Left renal pelvis (tissue), 4 donors: ENCODE results near the gene PTPRG. TPM values are rescaled to one million over a fixed set of nuclear protein-coding genes. Genes with fewer than 3 reads are reported as not detected.

ENCODE experiments used
- DNase-seq, 4 donors: peaks; one replicate each; pipeline ENCODE4 v3.0.0-alpha.2; 2013; ENCODE audit warnings: low read depth in 4 of 4, low spot score in 3 of 4
- polyA plus RNA-seq, 4 donors: library from polyadenylated mRNA; unstranded; fragments of 120-200 nt; gene quantifications; one replicate each; pipeline ENCODE4 v1.2.1, GENCODE V29; 2013; ENCODE audit not compliant: insufficient read length in 4 of 4

The PTPRG gene
- polyA plus RNA-seq, 4 donors: 42.4 to 90.2 (median 79.5) TPM

GRCh38 chr3:61582846-61583245 lies 21.5 kb downstream of the PTPRG start:
- no peak for DNase-seq

DNA sequence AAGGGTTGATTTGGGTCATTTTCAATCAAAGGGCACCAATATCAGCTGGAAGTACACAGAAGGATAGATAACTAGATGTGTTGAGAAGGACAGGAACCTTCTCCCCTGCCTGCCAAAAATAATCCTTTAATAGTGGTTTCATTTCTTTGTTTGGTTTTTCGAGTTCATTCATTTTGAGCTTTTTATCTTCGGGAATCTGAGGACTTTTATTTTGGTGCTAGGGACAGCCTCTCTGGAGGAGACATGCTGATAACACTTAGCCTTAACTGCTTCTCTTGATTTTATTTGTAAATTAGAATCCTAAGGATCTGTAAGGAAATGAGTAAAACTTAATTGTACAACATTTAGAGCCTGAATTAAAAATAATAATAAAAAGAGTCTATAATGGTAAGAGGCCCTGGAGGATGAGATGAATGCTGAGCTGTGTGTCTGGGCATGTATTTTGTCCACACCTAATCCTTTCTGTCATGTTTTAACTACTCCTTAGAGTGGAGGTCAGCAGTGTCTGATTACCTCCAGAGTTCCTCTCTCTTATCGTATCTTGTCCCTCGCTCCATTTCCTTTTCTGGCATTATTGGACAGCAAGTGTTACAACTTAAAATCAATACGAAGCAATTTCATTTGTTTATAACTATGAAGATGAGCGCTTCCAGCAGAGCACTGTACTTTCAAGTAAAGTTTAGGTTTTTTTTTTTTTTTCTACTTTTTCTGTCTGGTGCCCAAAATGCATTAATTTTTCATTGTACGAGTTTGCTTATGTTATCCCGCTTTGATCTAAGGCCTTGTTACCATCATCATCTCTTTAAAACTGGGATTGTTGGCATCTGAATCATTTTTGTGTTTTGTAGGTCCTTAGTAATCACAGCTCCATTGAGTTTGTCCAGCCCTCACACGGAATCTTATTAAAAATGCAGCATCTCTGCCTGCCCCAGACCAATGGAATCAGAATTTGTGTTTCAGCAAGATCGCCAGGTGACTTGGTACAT lies 22.8 kb downstream of the PTPRG start:
- no peak for DNase-seq

DNA sequence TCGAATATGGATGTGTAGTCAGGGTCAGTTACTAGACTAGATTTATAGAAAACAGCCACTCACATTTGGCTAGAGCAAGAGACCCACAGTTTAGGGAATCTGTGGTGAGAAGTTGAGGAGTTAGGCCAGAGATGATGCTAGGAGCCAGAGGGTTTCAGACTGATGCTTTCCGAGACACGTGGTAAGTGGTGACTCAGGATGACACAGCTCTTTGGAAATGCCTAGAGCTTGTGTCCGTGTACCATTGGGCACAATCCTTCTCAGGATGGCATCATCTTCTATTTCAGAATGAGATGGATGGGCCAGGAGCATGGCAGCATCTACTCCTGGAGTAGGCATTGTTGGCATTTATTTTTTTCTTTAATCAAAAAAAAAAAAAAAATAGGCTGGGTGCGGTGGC lies 28.5 kb downstream of the PTPRG start:
- no peak for DNase-seq

DNA sequence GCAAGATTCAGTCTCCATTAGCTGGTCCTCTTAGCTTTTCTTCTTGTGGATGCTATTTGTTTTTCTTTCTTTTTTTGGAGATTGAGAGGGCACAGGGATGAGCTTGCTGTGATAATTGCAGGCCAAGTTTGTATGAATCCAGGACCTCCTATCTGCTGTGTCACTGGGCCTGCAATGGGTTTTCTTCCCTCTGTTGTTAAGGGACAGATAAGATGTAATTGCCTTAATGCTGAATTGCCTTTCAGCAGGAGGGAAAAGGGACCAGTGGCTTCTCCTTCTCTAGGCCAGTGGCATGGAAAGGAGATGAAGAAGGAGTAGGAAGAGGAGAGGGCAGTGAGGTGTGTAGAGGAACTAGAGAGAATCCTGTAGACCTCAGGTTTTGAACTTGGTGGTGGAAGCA lies 29.9 kb downstream of the PTPRG start:
- DNase-seq: no peak

GRCh38 chr3:61593446-61594029 lies 32.2 kb downstream of the PTPRG start:
- no peak for DNase-seq

- DNase-seq: no peak
Measured at GRCh38 chr3:61594144-61594963, 33.0 kb downstream of the PTPRG start.

DNA sequence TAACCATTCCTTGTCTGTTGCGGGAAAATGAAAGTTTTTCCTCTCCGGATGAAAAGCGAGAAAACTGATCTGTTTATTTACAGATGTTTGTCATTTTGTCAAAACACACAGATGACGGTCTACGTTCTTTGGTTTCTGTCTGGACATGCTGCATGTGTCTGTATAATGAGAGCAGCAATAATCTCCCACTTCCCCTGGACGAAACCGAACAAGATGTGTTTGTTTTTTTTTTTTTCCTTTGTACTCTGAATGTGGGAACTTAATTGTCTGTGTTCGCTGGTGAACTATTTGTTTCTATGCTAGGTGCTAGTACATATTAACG lies 33.6 kb downstream of the PTPRG start:
- DNase-seq: no peak

- DNase-seq: no peak
Measured at GRCh38 chr3:61595288-61595687, 33.9 kb downstream of the PTPRG start.

GRCh38 chr3:61595826-61596225 lies 34.5 kb downstream of the PTPRG start:
- DNase-seq: no peak

GRCh38 chr3:61597906-61598305 lies 36.5 kb downstream of the PTPRG start:
- DNase-seq: no peak

GRCh38 chr3:61600195-61600594 lies 38.8 kb downstream of the PTPRG start:
- DNase-seq: no peak

DNA sequence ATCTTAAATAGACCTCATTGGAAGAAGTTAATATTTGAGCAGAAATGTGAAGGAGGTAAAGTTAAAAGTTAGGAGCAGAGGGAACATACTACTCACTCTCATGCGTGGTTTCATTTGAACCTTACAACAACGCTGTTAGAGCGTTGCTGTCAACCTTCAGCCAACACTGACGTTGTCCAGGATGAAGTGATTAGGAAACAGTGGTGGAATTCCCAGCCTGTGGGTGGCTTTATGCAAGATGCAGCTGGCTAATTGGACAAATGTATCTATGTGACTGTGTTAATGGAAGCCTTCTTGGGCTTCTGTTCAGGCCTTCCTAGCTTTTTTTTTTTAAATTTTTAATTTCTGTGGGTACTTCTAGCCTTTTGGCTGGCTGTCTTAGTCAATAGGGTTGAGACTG lies 40.5 kb downstream of the PTPRG start:
- DNase-seq: no peak

DNA sequence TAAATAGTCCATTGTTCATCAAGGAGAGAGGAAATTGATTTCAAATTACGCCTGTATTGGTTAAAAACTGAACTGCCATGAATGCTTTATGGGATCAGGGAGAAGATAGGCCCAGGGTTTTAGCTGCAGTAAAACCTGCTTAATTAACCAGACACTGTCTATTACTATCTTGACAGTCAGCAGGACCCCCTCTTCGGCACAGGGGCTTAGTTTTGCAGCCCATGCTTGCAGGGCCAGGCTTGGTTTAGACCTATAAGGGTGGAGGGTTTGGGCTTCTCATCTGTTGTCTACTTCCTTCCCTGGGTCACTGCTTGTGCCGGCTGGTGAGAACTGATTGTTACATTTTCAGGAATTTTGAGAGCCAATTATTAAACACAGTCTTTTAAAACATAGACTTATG lies 41.1 kb downstream of the PTPRG start:
- no peak for DNase-seq

DNA sequence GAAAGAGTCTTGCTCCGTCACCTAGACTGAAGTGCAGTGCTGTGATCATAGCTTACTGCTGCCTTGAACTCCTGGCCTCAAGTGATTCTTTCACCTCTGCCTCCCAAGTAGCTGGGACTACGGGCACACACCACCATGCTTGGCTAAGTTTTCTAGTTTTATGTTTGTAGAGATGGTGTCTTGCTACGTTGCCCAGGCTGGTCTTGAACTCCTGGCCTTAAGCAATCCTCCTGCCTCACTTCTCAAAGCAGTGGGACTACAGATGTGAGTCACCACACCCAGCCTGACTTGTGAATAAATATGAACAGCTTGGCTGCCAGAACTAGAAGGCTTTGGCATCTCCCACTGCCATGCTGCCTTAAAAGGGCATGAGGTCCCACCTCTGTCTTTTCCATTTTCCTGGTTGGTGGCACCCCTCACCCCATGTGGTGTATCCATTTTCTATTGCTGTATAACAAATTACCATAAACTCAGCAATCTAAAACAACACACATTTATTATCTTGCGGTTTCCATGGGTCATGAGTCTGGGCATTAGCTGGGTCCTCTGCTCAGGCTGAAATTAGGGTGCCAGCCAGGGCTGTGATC lies 44.3 kb downstream of the PTPRG start:
- DNase-seq: no peak

GRCh38 chr3:61606196-61606595 lies 44.8 kb downstream of the PTPRG start:
- DNase-seq: no peak

- DNase-seq: no peak
Measured at GRCh38 chr3:61608072-61608471, 46.7 kb downstream of the PTPRG start.

GRCh38 chr3:61608711-61609110 lies 47.3 kb downstream of the PTPRG start:
- DNase-seq: no peak

DNA sequence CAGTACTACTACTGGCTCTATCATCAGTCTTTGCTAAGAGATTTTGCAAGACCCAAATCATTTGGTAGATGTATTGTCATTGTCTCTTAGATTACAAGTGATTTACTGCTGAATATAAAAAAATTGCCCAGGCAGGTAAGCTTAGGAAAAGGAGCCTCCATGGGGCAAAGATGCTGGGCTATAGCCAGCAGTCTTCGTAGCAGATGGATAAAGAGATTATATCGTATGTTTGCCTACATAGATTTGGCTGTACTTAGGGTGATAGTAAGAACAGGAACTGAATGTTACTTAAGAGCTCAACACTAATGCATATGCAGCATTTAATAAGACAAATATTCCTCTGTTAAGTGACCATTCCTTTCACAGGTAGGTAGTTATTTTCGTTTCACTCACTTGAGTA lies 48.9 kb downstream of the PTPRG start:
- DNase-seq: no peak

DNA sequence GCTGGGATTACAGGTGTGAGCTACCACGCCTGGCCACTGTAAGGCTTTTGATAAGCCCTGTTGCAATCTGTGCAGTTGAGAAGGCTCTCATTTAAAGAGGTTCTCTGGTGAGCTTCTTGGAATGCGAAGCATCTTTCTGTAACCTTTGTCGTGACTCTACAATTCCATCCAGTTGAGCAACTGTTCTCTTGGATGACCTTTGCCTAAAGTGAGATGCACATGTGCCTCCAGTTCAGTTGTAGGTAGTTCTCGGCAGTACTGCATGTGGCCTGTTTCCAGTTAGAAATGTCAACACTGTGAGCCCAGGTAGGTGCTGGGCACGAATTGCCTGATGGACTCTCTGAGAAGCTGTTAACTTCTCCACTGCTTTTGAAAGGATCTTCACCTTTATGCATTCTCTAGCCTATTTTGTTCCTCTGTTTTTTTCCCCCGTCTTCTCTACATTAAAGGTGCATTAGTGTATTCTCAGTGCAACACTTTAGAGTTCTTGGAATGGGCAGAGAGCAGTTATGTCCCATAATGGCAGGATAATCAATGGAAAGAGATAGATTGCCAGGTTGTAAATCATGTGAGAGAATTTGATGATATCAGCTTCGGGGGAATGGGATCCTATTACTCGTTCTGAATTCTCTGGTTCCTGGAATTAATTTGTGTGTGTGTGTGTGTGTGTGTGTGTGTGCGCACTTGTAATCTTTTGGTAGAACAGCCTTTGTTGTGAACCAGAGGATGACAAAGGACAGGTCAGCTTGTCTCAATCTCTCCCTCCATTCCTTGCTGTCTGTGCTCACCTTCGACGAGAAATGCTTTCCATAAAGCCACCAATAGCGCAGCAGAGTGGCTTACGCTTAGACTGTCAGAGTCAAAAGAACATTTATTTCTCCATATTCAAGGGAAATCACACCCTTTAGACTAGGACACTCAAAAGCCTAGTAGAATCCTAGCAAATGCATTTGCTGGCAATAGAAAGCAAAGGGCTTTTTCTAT lies 51.1 kb downstream of the PTPRG start:
- no peak for DNase-seq

GRCh38 chr3:61613666-61614065 lies 52.3 kb downstream of the PTPRG start:
- no peak for DNase-seq
